K562 (cell line): ENCODE data around the gene CHD2. TPM values are rescaled to one million over a fixed set of nuclear protein-coding genes. Genes with fewer than 3 reads are reported as not detected.

ENCODE experiments used
- ATAC-seq: fragments of 200-7000 bp; cut with Tn5 transposase; 3 replicates; pipeline ENCODE4 v1.9.1; 2020; ENCODE audit warnings: moderate library complexity
- BruUV-seq: library from RNA; stranded (reverse); fragments of 400-500 nt; replicated peaks from 2 replicates; lab custom pipeline; 2021; lab: Mats Ljungman, UMichigan
- CTCF ChIA-PET: fragments of 300-600 bp; formaldehyde crosslinking; extraction: SDS; loops from one replicate; lab custom pipeline; 2021; ENCODE audit warnings: low intra/inter-chr PET ratio; lab: Yijun Ruan, JAX
- POLR2A ChIA-PET: fragments of 300-600, 350-650 bp; sonication (Branson Sonifier 250); formaldehyde crosslinking; extraction: SDS; loops from one replicate; lab custom pipeline; 2021; ENCODE audit warnings: antibody characterized with exemption, inconsistent platforms; lab: Yijun Ruan, JAX
- DNase-seq, 4 experiments: peaks; one replicate each; pipeline versions ENCODE4 v3.0.0 to v3.0.0-alpha.2; 2011 to 2018; ENCODE audit warnings: low spot score in 3 of 4, mixed read lengths in 3 of 4; ENCODE audit errors: extremely low read depth in 1 of 4
- FAIRE-seq: peaks from 2 replicates; lab custom pipeline; 2011; peaks lifted over from hg19 to GRCh38; lab: Jason Lieb, UNC
- H2AFZ ChIP-seq: 2 replicates; pipeline ENCODE4 v1.6.0; 2011; ENCODE audit warnings: low read depth, low read length, control low read depth, inconsistent platforms
- H3K27ac ChIP-seq: fragments of 200-600 bp; 3 replicates; pipeline ENCODE4 v1.8.0; 2011; ENCODE audit warnings: low read depth, mild to moderate bottlenecking, control low read depth, inconsistent platforms, low read length, moderate library complexity, mixed read lengths; ENCODE audit errors: extremely low read depth
- H3K27me3 ChIP-seq, 2 experiments: fragments of 300-600 bp in 1 of 2; 2 replicates in 1 of 2; 3 replicates in 1 of 2; pipeline versions ENCODE4 v1.6.0 to v1.8.0; 2011; ENCODE audit warnings: inconsistent platforms in 2 of 2, low read length in 2 of 2, mild to moderate bottlenecking in 1 of 2, mixed read lengths in 1 of 2, moderate library complexity in 1 of 2; ENCODE audit not compliant: control insufficient read depth in 2 of 2, insufficient read depth in 2 of 2
- H3K36me3 ChIP-seq: fragments of 300-600 bp; 3 replicates; pipeline ENCODE4 v1.8.0; 2011; ENCODE audit warnings: mild to moderate bottlenecking, low read length, inconsistent platforms; ENCODE audit not compliant: control insufficient read depth, insufficient read depth
- H3K4me1 ChIP-seq, 2 experiments: fragments of 200-600 bp in 1 of 2; replicated peaks in 1 of 2; 2 replicates in 1 of 2; 3 replicates in 1 of 2; pipeline versions ENCODE4 v1.5.1 to v1.8.0; 2011; ENCODE audit warnings: inconsistent platforms in 2 of 2, low read length in 2 of 2, mild to moderate bottlenecking in 1 of 2, mixed read lengths in 1 of 2, moderate library complexity in 1 of 2; ENCODE audit not compliant: control insufficient read depth in 2 of 2, insufficient read depth in 2 of 2
- H3K4me2 ChIP-seq: 2 replicates; pipeline ENCODE4 v1.6.1; 2011; ENCODE audit warnings: low read length, control low read depth, inconsistent platforms, mixed read lengths; ENCODE audit not compliant: insufficient read depth
- H3K4me3 ChIP-seq: fragments of 200-600 bp; sonication (generic), shearing (Covaris generic); 2 replicates; pipeline ENCODE4 v1.5.1; 2016; ENCODE audit warnings: control low read depth, inconsistent platforms
- H3K79me2 ChIP-seq: fragments of 200-600 bp; 3 replicates; pipeline ENCODE4 v1.8.0; 2011; ENCODE audit warnings: low read length, inconsistent platforms; ENCODE audit not compliant: control insufficient read depth, insufficient read depth
- H3K9ac ChIP-seq, 2 experiments: 2 replicates each; pipeline versions ENCODE4 v1.6.0 to v1.6.1; 2011; ENCODE audit warnings: low read depth in 2 of 2, low read length in 2 of 2, control low read depth in 1 of 2, inconsistent platforms in 1 of 2, mild to moderate bottlenecking in 1 of 2, mixed read lengths in 1 of 2; ENCODE audit not compliant: insufficient read depth in 1 of 2
- H3K9me1 ChIP-seq: one replicate; pipeline ENCODE4 v1.6.0; 2011; ENCODE audit warnings: inconsistent platforms, mild to moderate bottlenecking, low read length, moderate library complexity; ENCODE audit not compliant: control insufficient read depth, insufficient read depth
- H3K9me3 ChIP-seq: replicated peaks from 2 replicates; pipeline ENCODE4 v1.5.1; 2011; ENCODE audit warnings: low read depth, low read length, inconsistent platforms; ENCODE audit not compliant: control insufficient read depth, insufficient read depth
- H4K20me1 ChIP-seq: replicated peaks from 2 replicates; pipeline ENCODE4 v1.6.1; 2011; ENCODE audit warnings: low read length, inconsistent platforms, mixed read lengths; ENCODE audit not compliant: control insufficient read depth, insufficient read depth
- CBX8 ChIP-seq: fragments of 200-600 bp; sonication (generic); IDR thresholded peaks from 2 replicates; pipeline ENCODE4 v1.6.1; 2012; ENCODE audit warnings: borderline replicate concordance, mixed run types, low read depth, mild to moderate bottlenecking, moderate library complexity, mixed read lengths, low read length, control low read depth, inconsistent platforms; ENCODE audit not compliant: poor library complexity, severe bottlenecking; ENCODE audit errors: extremely low read depth
- EHMT2 ChIP-seq: fragments of 450-650 bp; IDR thresholded peaks from 2 replicates; pipeline ENCODE4 v1.6.1; 2018; ENCODE audit warnings: antibody characterized with exemption
- RFX1 ChIP-seq: fragments of 450-650 bp; IDR thresholded peaks from 2 replicates; pipeline ENCODE4 v1.6.1; 2016; ENCODE audit warnings: mild to moderate bottlenecking, moderate library complexity
- WGBS: fragments of 100-300 bp; shearing (Covaris generic); methylation state at CpG from one replicate; pipeline ENCODE4 v1.1.6; 2016; ENCODE audit warnings: low coverage, mixed read lengths; ENCODE audit not compliant: insufficient coverage; ENCODE audit errors: missing lambda C conversion rate; 5-methylcytosine and 5-hydroxymethylcytosine counted together
- in situ Hi-C: fragments of 300-500 bp; cut with MboI; formaldehyde crosslinking; loops from 4 replicates; pipeline ENCODE4 v1.15.0; 2018; ENCODE audit warnings: inconsistent platforms, mixed read lengths
- intact Hi-C: fragments of 100-400 bp; cut with micrococcal nuclease; formaldehyde crosslinking; loops from 2 replicates; pipeline ENCODE4 v1.14.2; 2022
- polyA plus RNA-seq, 8 experiments: library from polyadenylated mRNA; depleted of rRNA in 4 of 8; stranded (reverse) in 5 of 8; unstranded in 3 of 8; fragments of >200 nt; fragmentation: Nextera tagmentation in 2 of 8; fragmentation: Illumina TruSeq in 1 of 8; extraction: Ambion mirVana in 2 of 8; extraction: Trizol in 1 of 8; gene quantifications; 2 replicates each; pipeline versions ENCODE4 v1.2.1 to v1.2.3, GENCODE V29; 2011 to 2014; ENCODE audit warnings: inconsistent platforms in 1 of 8, missing spikeins in 1 of 8
- total RNA-seq, 7 experiments: library from RNA; depleted of rRNA in 6 of 7; stranded (reverse); fragments of >200 nt in 6 of 7; fragmentation: Illumina TruSeq in 2 of 7; extraction: Trizol in 2 of 7; gene quantifications; 2 replicates each; pipeline versions ENCODE4 v1.2.1 to v1.2.3, GENCODE V29; 2011 to 2021; ENCODE audit warnings: low replicate concordance in 1 of 7
- TF ChIP-seq, protein P1 (sequence below): fragments of 250-450 bp; sonication (Bioruptor Pico); IDR thresholded peaks from 2 replicates; pipeline ENCODE4 v1.9.0; 2021; ENCODE audit warnings: mild to moderate bottlenecking
- TF ChIP-seq, protein P2 (sequence below): fragments of 450-650 bp; IDR thresholded peaks from 2 replicates; pipeline ENCODE4 v1.6.1; 2016; ENCODE audit warnings: mild to moderate bottlenecking

The CHD2 gene
- total and polyA plus RNA-seq, 9 of the 15 experiments (the other 6 are each of a cell fraction or from before 2014, with no cell fraction given): 38.9 to 70.8 (median 56.2) TPM

- intact Hi-C loops: no loop called here
- Histone ChIP-seq H3K9me3 (no peaks in the 10 kb centered on the region), H3K4me3 (no peak overlapping the region), H3K27ac (no peak overlapping the region), H3K79me2 (peaks cover 100% of the 10 kb centered on the region), H4K20me1 (no peaks in the 10 kb centered on the region; the same call in 1 of the 2 replicates), H2AFZ (no peak overlapping the region), H3K4me2 (no peak overlapping the region), H3K36me3 (peaks cover 82% of the 10 kb centered on the region), H3K27me3 (no peaks in the 10 kb centered on the region), H3K4me1 (no peaks in the 10 kb centered on the region), H3K9ac (no peak overlapping the region)
- POLR2A ChIA-PET: interaction anchor here (1.2 to 8.3 kb wide), 5 partner anchors 11 to 87 kb away, joined by 3 to 50 read pairs (median 7); no protein-coding TSS in a partner anchor
- DNase-seq: no peak
- CTCF ChIA-PET: no interaction called here
- ATAC-seq: no peak
- FAIRE-seq: no peak
- TF ChIP-seq, protein P1, sequence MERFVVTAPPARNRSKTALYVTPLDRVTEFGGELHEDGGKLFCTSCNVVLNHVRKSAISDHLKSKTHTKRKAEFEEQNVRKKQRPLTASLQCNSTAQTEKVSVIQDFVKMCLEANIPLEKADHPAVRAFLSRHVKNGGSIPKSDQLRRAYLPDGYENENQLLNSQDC (CRISPR knock-in tag): no peak
- peak; percentile 60 for TF ChIP-seq RFX1
- TF ChIP-seq, all 486 proteins: peak for 1
- no peaks in the 10 kb centered on the region for H3K9me1 ChIP-seq
- no TSS peak for BruUV-seq
- in situ Hi-C loops: no loop called here
Observed at GRCh38 chr15:92896561-92896960, 3.6 kb upstream of the CHD2 start.

DNA sequence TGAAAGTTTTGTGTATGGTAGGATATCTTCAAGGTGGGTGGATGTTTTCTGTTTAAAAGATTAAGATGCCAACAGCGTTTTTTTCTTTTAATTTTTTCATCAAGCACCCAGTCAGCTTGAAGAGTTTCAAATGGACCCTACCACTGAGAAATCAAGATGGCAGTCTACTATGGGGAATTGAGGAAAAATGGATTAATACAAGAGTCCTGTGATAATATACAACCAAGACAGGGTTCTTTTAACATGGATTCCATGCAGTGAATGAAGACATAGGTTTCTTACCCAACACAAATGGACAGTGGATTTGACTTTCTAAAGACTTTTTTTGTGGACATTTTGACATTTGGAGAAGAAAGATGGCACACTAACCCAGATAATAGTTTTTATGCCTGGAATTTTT is 2.5 kb upstream of the CHD2 start:
- no TSS peak for BruUV-seq
- Histone ChIP-seq H4K20me1 (no peaks in the 10 kb centered on the region; the same call in 1 of the 2 replicates), H3K36me3 (peaks cover 83% of the 10 kb centered on the region), H3K9me1 (no peaks in the 10 kb centered on the region), H3K4me2 (no peak overlapping the region), H3K4me3 (no peak overlapping the region)
- POLR2A ChIA-PET: interaction anchor here (0.6 to 8.3 kb wide), 4 partner anchors 10 to 252 kb away, joined by 3 to 50 read pairs (median 6); no protein-coding TSS in a partner anchor
- in situ Hi-C loops: no loop called here
- TF ChIP-seq, protein P2, sequence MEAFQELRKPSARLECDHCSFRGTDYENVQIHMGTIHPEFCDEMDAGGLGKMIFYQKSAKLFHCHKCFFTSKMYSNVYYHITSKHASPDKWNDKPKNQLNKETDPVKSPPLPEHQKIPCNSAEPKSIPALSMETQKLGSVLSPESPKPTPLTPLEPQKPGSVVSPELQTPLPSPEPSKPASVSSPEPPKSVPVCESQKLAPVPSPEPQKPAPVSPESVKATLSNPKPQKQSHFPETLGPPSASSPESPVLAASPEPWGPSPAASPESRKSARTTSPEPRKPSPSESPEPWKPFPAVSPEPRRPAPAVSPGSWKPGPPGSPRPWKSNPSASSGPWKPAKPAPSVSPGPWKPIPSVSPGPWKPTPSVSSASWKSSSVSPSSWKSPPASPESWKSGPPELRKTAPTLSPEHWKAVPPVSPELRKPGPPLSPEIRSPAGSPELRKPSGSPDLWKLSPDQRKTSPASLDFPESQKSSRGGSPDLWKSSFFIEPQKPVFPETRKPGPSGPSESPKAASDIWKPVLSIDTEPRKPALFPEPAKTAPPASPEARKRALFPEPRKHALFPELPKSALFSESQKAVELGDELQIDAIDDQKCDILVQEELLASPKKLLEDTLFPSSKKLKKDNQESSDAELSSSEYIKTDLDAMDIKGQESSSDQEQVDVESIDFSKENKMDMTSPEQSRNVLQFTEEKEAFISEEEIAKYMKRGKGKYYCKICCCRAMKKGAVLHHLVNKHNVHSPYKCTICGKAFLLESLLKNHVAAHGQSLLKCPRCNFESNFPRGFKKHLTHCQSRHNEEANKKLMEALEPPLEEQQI: 0 out of 2 replicates have a peak, but pooled peaks have one; percentile 32
- TF ChIP-seq EHMT2 (peak; percentile 80), CBX8 (no peak)
- TF ChIP-seq, all 486 proteins: peak for 2
- Histone ChIP-seq H2AFZ (no peak overlapping the region), H3K27me3 (no peaks in the 10 kb centered on the region), H3K27ac (peak overlapping the region; percentile 23; the same call in 1 of the 3 replicates), H3K79me2 (peaks cover 100% of the 10 kb centered on the region), H3K4me1 (no peaks in the 10 kb centered on the region), H3K9ac (no peak overlapping the region), H3K9me3 (no peaks in the 10 kb centered on the region)
- intact Hi-C loops: no loop called here
- no peak for FAIRE-seq
- DNase-seq: no peak
- CTCF ChIA-PET: no interaction called here
- ATAC-seq: no peak
- WGBS: 67% methylated on average over 1 of the region's 1 CpG
